ES-I3 (cell line): ENCODE measurements around the gene RNPS1.
A peak's percentile ranks its signal among the peaks of the same experiment; 100 is the strongest.

Source experiments
- H3K36me3 ChIP-seq: 2 replicates; pipeline ENCODE4 v1.6.1; 2013; ENCODE audit warnings: mild to moderate bottlenecking, low read length, control low read depth, moderate library complexity; ENCODE audit not compliant: insufficient read depth
- H3K4me1 ChIP-seq: 2 replicates; pipeline ENCODE4 v1.6.1; 2013; ENCODE audit warnings: mild to moderate bottlenecking, control low read depth, low read length; ENCODE audit not compliant: insufficient read depth
- H3K9ac ChIP-seq: 2 replicates; pipeline ENCODE4 v1.6.1; 2013; ENCODE audit warnings: low read depth, mild to moderate bottlenecking, low read length, moderate library complexity
- H3K9me3 ChIP-seq: 2 replicates; pipeline ENCODE4 v1.6.1; 2013; ENCODE audit warnings: mild to moderate bottlenecking, low read length, moderate library complexity; ENCODE audit not compliant: control insufficient read depth, insufficient read depth

Gene RNPS1

GRCh38 chr16:2267913-2268666 is at the start of gene RNPS1:
RNPS1 (minus strand) TSS chr16:2268126; CDS start chr16:2264643, 3,483 bp downstream.
- Histone ChIP-seq H3K9me3 (no peaks in the 10 kb centered on the region), H3K36me3 (peaks cover 12% of the 10 kb centered on the region; the same call in 1 of the 2 replicates), H3K4me1 (peaks cover 3% of the 10 kb centered on the region; the same call in 1 of the 2 replicates), H3K9ac (peak within 1 kb of the TSS; percentile 83)

- Histone ChIP-seq H3K4me1 (no peaks in the 10 kb centered on the region), H3K36me3 (no peaks in the 10 kb centered on the region), H3K9ac (no peak overlapping the region), H3K9me3 (no peaks in the 10 kb centered on the region)
Observed at GRCh38 chr16:2317231-2318020, 49.5 kb upstream of the RNPS1 start.

GRCh38 chr16:2308089-2308962 is 40.4 kb upstream of the RNPS1 start:
- no peaks in the 10 kb centered on the region for H3K4me1 ChIP-seq
- H3K36me3 ChIP-seq: no peaks in the 10 kb centered on the region
- no peak overlapping the region for H3K9ac ChIP-seq
- no peaks in the 10 kb centered on the region for H3K9me3 ChIP-seq

- no peak overlapping the region for H3K9ac ChIP-seq
- no peaks in the 10 kb centered on the region for H3K36me3 ChIP-seq
- peaks cover 4% of the 10 kb centered on the region; the same call in 1 of the 2 replicates for H3K4me1 ChIP-seq
- no peaks in the 10 kb centered on the region for H3K9me3 ChIP-seq
Observed at GRCh38 chr16:2299915-2300192, 31.9 kb upstream of the RNPS1 start.

GRCh38 chr16:2299121-2299914 is 31.4 kb upstream of the RNPS1 start:
- Histone ChIP-seq H3K9ac (no peak overlapping the region), H3K36me3 (no peaks in the 10 kb centered on the region)

GRCh38 chr16:2298621-2299020 is 30.7 kb upstream of the RNPS1 start:
- Histone ChIP-seq H3K36me3 (no peaks in the 10 kb centered on the region), H3K9ac (no peak overlapping the region), H3K9me3 (no peaks in the 10 kb centered on the region)

More at GRCh38 chr16:2299121-2299914, 31.4 kb upstream of the RNPS1 start:
- Histone ChIP-seq H3K4me1 (peaks cover 4% of the 10 kb centered on the region; the same call in 1 of the 2 replicates), H3K9me3 (no peaks in the 10 kb centered on the region)

GRCh38 chr16:2297506-2297860 is 29.6 kb upstream of the RNPS1 start:
- Histone ChIP-seq H3K9me3 (no peaks in the 10 kb centered on the region), H3K36me3 (no peaks in the 10 kb centered on the region), H3K9ac (no peak overlapping the region), H3K4me1 (peaks cover 4% of the 10 kb centered on the region; the same call in 1 of the 2 replicates)

More at GRCh38 chr16:2298621-2299020, 30.7 kb upstream of the RNPS1 start:
- peaks cover 4% of the 10 kb centered on the region; the same call in 1 of the 2 replicates for H3K4me1 ChIP-seq

- no peak overlapping the region for H3K9ac ChIP-seq
- H3K4me1 ChIP-seq: peaks cover 4% of the 10 kb centered on the region; the same call in 1 of the 2 replicates
- no peaks in the 10 kb centered on the region for H3K9me3 ChIP-seq
- no peaks in the 10 kb centered on the region for H3K36me3 ChIP-seq
Observed at GRCh38 chr16:2296661-2297505, 29.0 kb upstream of the RNPS1 start.

- H3K4me1 ChIP-seq: peaks cover 4% of the 10 kb centered on the region; the same call in 1 of the 2 replicates
- H3K36me3 ChIP-seq: no peaks in the 10 kb centered on the region
- no peak overlapping the region for H3K9ac ChIP-seq
- H3K9me3 ChIP-seq: no peaks in the 10 kb centered on the region
Observed at GRCh38 chr16:2295056-2295798, 27.3 kb upstream of the RNPS1 start.

- peaks cover 4% of the 10 kb centered on the region; the same call in 1 of the 2 replicates for H3K4me1 ChIP-seq
- no peak overlapping the region for H3K9ac ChIP-seq
- H3K9me3 ChIP-seq: no peaks in the 10 kb centered on the region
- H3K36me3 ChIP-seq: no peaks in the 10 kb centered on the region
Observed at GRCh38 chr16:2292221-2292620, 24.3 kb upstream of the RNPS1 start.

- H3K4me1 ChIP-seq: no peaks in the 10 kb centered on the region
- H3K9ac ChIP-seq: no peak overlapping the region
- H3K9me3 ChIP-seq: no peaks in the 10 kb centered on the region
- no peaks in the 10 kb centered on the region for H3K36me3 ChIP-seq
Observed at GRCh38 chr16:2289282-2289681, 21.4 kb upstream of the RNPS1 start.

GRCh38 chr16:2288726-2289125 is 20.8 kb upstream of the RNPS1 start:
- Histone ChIP-seq H3K4me1 (no peaks in the 10 kb centered on the region), H3K9ac (no peak overlapping the region), H3K36me3 (no peaks in the 10 kb centered on the region), H3K9me3 (no peaks in the 10 kb centered on the region)
